ENCODE measurements around the gene FAM107A. TPM values are rescaled to one million over a fixed set of nuclear protein-coding genes. Genes with fewer than 3 reads are reported as not detected.

Gene FAM107A
- polyA plus RNA-seq, 2 donors = 6.3 to 7.2 TPM

DNA sequence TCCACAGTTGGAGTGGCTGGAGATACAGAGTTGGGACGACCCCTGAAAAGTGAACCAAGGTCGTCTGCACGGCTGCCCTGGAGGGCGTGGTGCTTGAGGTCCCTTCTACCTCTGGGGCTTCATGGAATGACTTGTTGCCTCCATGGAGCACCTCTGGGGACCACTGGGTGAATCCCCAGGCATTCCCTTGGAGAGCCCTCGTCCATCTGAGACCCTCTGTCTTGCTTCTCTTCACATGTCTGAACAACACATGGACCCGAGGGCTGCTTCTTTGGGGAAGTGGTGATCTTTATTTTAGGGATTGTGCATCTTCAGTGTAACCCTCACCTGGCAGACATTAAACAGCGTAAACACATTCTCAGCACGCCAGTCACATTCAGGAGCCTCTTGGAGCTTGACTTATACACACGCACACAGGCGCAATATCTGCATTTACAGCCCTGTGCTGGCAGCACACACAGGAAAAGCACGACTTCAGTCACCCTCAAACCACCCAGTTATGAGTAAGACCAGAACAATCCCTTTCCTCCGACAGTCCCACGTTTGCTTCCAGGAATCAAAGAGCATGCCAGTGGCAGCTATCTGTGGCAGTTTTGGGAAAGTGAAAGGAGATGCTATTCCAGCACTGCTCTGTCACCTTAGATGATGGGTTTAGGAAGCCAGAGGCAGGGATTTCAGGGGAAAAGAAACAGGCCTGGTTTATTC is 12.6 kb downstream of the FAM107A start:
- Histone ChIP-seq H3K4me3 (ENCODE audit: low read depth in 1 of 2, low read length in 2 of 2) (no peak overlapping the region), H3K36me3 (ENCODE audit: control insufficient read depth in 2 of 2, insufficient read depth in 2 of 2, low read length in 1 of 2) (peaks cover 0 to 7% of the 10 kb centered on the region in 2 donors), H3K27ac (ENCODE audit: low read depth in 2 of 2, low read length in 1 of 2) (no peak overlapping the region), H3K4me1 (ENCODE audit: control insufficient read depth in 2 of 2, insufficient read depth in 2 of 2, low read length in 1 of 2) (peaks cover 0 to 7% of the 10 kb centered on the region in 2 donors), H3K9me3 (ENCODE audit: control insufficient read depth in 2 of 2, insufficient read depth in 1 of 2, low read depth in 1 of 2, low read length in 1 of 2) (no peaks in the 10 kb centered on the region), H3K27me3 (ENCODE audit: control insufficient read depth in 1 of 2, insufficient read depth in 2 of 2, low read length in 2 of 2) (no peaks in the 10 kb centered on the region)
- 62 to 67% methylated on average over 13 of the region's 13 CpGs for WGBS, 2 donors

DNA sequence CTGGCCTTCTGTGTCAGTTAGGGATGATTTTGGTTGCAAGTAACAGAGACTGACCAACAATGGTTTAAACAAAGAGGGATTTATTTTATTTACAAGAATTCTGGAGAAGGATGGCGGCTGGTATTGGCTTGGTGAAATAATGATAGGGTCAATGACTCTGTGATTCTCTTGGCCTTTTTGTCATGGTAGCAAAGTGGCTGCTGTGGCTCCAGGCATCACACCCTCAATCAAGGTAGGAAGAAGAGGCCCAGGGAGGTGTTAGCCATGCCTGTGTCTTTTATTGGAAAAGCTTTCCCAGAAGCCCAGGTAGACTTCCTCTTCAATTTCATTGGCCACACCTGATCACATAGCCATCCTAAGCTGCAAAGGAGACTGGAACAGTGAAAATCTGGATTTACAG is 13.1 kb downstream of the FAM107A start:
- Histone ChIP-seq H3K4me3 (ENCODE audit: low read depth in 1 of 2, low read length in 2 of 2) (no peak overlapping the region), H3K36me3 (ENCODE audit: control insufficient read depth in 2 of 2, insufficient read depth in 2 of 2, low read length in 1 of 2) (peaks cover 0 to 7% of the 10 kb centered on the region in 2 donors), H3K27me3 (ENCODE audit: control insufficient read depth in 1 of 2, insufficient read depth in 2 of 2, low read length in 2 of 2) (no peaks in the 10 kb centered on the region), H3K27ac (ENCODE audit: low read depth in 2 of 2, low read length in 1 of 2) (no peak overlapping the region), H3K9me3 (ENCODE audit: control insufficient read depth in 2 of 2, insufficient read depth in 1 of 2, low read depth in 1 of 2, low read length in 1 of 2) (no peaks in the 10 kb centered on the region), H3K4me1 (ENCODE audit: control insufficient read depth in 2 of 2, insufficient read depth in 2 of 2, low read length in 1 of 2) (peaks cover 0 to 7% of the 10 kb centered on the region in 2 donors)
- 92 to 100% methylated on average over 1 of the region's 1 CpG for WGBS, 2 donors

DNA sequence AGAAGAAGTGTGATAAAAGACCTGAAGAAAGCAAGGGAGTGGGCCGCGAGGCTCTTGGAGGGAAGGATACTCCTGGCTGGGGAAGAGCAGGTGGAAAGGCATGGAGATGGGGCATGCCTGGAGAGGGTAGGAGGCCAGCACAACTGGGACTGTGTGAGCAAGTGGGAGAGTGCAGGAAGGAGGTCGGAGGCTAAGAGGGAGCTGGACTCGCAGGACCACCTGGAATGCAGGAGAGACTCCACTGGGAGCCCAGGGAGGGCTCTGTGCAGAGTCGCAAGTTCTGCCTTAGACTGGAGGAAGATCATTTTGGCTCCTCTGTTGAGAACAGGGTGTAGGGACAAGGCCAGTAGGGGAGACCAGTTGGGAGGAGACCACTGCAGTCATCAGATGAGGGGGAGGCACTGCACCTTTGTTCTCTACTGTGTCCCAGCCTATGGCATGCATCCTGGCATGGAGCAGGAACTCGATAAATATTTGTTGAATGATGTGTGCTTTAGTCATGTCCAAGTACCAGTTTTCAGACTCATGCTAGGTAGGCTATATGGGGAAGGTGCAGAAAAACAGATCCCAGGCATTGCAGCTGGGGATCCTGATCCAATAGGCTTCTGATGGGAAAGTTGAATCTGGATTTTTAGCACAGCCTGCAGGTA is 13.7 kb downstream of the FAM107A start:
- peaks cover 0 to 7% of the 10 kb centered on the region in 2 donors for H3K36me3 ChIP-seq (ENCODE audit: control insufficient read depth in 2 of 2, insufficient read depth in 2 of 2, low read length in 1 of 2)
- H3K27ac ChIP-seq (ENCODE audit: low read depth in 2 of 2, low read length in 1 of 2) = no peak overlapping the region
- no peaks in the 10 kb centered on the region for H3K9me3 ChIP-seq (ENCODE audit: control insufficient read depth in 2 of 2, insufficient read depth in 1 of 2, low read depth in 1 of 2, low read length in 1 of 2)
- no peaks in the 10 kb centered on the region for H3K27me3 ChIP-seq (ENCODE audit: control insufficient read depth in 1 of 2, insufficient read depth in 2 of 2, low read length in 2 of 2)
- H3K4me1 ChIP-seq (ENCODE audit: control insufficient read depth in 2 of 2, insufficient read depth in 2 of 2, low read length in 1 of 2) = peaks cover 0 to 4% of the 10 kb centered on the region in 2 donors
- 80 to 92% methylated on average over 6 of the region's 6 CpGs for WGBS, 2 donors
- H3K4me3 ChIP-seq (ENCODE audit: low read depth in 1 of 2, low read length in 2 of 2) = no peak overlapping the region

DNA sequence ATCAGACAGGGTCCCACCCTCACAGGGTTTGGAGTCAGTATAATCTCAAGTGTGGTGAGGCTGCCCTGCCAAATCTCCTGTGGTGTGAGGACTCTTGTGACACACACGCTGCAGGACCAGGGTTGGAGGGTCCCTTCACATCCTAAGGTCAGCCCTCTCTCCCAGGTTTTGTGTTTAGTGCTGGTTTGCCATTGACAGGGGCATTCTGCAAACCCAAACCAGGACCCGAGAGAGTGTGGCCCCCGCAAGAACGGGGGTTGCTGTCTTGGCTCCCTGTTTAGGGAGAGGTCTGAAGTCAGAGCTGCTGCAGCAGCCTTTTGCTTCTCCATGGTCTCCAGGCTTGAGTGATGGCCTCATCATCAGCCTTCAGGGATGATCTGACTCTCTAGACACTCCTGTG is 14.7 kb downstream of the FAM107A start:
- peaks cover 0 to 4% of the 10 kb centered on the region in 2 donors for H3K4me1 ChIP-seq (ENCODE audit: control insufficient read depth in 2 of 2, insufficient read depth in 2 of 2, low read length in 1 of 2)
- no peak overlapping the region for H3K27ac ChIP-seq (ENCODE audit: low read depth in 2 of 2, low read length in 1 of 2)
- peaks cover 0 to 7% of the 10 kb centered on the region in 2 donors for H3K36me3 ChIP-seq (ENCODE audit: control insufficient read depth in 2 of 2, insufficient read depth in 2 of 2, low read length in 1 of 2)
- H3K4me3 ChIP-seq (ENCODE audit: low read depth in 1 of 2, low read length in 2 of 2) = no peak overlapping the region
- H3K9me3 ChIP-seq (ENCODE audit: control insufficient read depth in 2 of 2, insufficient read depth in 1 of 2, low read depth in 1 of 2, low read length in 1 of 2) = no peaks in the 10 kb centered on the region
- no peaks in the 10 kb centered on the region for H3K27me3 ChIP-seq (ENCODE audit: control insufficient read depth in 1 of 2, insufficient read depth in 2 of 2, low read length in 2 of 2)
- WGBS, 2 donors = 91% methylated on average over 4 of the region's 4 CpGs

DNA sequence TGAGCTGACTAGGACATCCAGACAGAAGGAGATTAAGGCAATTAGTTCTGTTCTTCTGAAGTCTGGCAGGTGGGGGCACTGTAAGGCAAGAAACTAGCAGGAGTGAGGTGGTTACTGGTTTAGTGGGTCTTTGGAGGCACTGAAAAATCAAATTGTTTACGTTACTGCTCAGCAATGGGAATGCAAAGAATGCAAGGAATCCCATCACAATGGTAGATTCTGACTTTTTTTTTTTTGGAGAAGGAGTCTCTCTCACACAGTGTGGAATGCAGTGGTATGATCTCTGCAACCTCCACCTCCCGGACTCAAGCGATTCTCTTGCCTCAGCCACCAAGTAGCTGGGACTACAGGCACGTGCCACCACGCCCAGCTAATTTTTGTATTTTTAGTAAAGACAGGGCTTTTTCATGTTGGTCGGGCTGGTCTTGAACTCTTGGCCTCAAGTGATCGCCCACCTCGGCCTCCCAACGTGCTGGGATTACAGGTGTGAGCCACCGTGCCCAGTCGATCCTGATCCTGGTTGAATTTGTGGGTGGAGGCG is 16.4 kb downstream of the FAM107A start:
- whole genome bisulfite sequencing, 2 donors = 82 to 83% methylated on average over 12 of the region's 12 CpGs
- Histone ChIP-seq H3K4me1 (ENCODE audit: control insufficient read depth in 2 of 2, insufficient read depth in 2 of 2, low read length in 1 of 2) (peaks cover 0 to 9% of the 10 kb centered on the region in 2 donors), H3K27ac (ENCODE audit: low read depth in 2 of 2, low read length in 1 of 2) (no peak overlapping the region), H3K27me3 (ENCODE audit: control insufficient read depth in 1 of 2, insufficient read depth in 2 of 2, low read length in 2 of 2) (no peaks in the 10 kb centered on the region), H3K4me3 (ENCODE audit: low read depth in 1 of 2, low read length in 2 of 2) (no peak overlapping the region), H3K9me3 (ENCODE audit: control insufficient read depth in 2 of 2, insufficient read depth in 1 of 2, low read depth in 1 of 2, low read length in 1 of 2) (no peaks in the 10 kb centered on the region), H3K36me3 (ENCODE audit: control insufficient read depth in 2 of 2, insufficient read depth in 2 of 2, low read length in 1 of 2) (no peaks in the 10 kb centered on the region)

DNA sequence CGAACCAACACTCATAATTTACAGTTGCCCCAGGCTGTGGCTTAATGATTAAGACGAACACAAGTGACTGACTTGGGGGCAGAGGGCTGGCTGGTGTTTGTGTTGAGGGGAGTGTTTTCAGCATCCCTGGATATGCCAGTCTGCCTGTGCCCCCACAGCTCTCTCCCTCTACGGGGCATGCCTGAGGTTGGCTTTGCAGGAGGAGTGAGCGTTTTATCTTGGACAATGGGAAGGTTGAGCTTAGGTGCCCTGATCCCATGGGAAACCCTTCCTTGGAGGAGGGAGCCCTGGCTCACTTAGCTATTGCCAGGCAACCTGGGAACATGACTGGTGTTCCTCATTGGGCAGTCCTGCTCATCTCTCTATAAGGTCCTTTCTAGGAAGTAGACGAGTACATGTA is 17.6 kb downstream of the FAM107A start:
- Histone ChIP-seq H3K27me3 (ENCODE audit: control insufficient read depth in 1 of 2, insufficient read depth in 2 of 2, low read length in 2 of 2) (no peaks in the 10 kb centered on the region), H3K4me3 (ENCODE audit: low read depth in 1 of 2, low read length in 2 of 2) (no peak overlapping the region), H3K4me1 (ENCODE audit: control insufficient read depth in 2 of 2, insufficient read depth in 2 of 2, low read length in 1 of 2) (peaks cover 0 to 5% of the 10 kb centered on the region in 2 donors), H3K9me3 (ENCODE audit: control insufficient read depth in 2 of 2, insufficient read depth in 1 of 2, low read depth in 1 of 2, low read length in 1 of 2) (no peaks in the 10 kb centered on the region), H3K36me3 (ENCODE audit: control insufficient read depth in 2 of 2, insufficient read depth in 2 of 2, low read length in 1 of 2) (no peaks in the 10 kb centered on the region), H3K27ac (ENCODE audit: low read depth in 2 of 2, low read length in 1 of 2) (no peak overlapping the region)
- 88 to 91% methylated on average over 5 of the region's 5 CpGs for WGBS, 2 donors

DNA sequence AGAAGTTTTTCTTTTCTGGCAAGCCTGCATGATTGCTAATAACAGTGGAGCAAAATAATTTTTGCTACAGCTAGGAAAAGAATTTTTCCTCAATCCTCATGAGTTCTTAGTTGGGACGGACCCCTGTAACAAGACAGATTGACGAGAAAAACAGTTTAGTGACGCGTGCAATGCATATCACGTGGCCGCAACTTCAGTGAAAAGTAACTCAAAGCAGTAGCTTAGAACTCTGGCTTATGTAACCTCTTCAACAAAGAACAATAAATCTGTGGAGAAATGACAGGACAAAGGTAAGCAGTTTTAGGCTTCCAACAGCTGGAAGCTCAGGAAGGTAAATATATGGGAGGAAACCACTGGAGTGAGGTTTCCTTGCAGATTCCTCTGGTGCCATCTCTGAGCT is 19.7 kb downstream of the FAM107A start:
- Histone ChIP-seq H3K4me3 (ENCODE audit: low read depth in 1 of 2, low read length in 2 of 2) (no peak overlapping the region), H3K36me3 (ENCODE audit: control insufficient read depth in 2 of 2, insufficient read depth in 2 of 2, low read length in 1 of 2) (no peaks in the 10 kb centered on the region), H3K4me1 (ENCODE audit: control insufficient read depth in 2 of 2, insufficient read depth in 2 of 2, low read length in 1 of 2) (peaks cover 0 to 5% of the 10 kb centered on the region in 2 donors), H3K27ac (ENCODE audit: low read depth in 2 of 2, low read length in 1 of 2) (no peak overlapping the region), H3K27me3 (ENCODE audit: control insufficient read depth in 1 of 2, insufficient read depth in 2 of 2, low read length in 2 of 2) (no peaks in the 10 kb centered on the region), H3K9me3 (ENCODE audit: control insufficient read depth in 2 of 2, insufficient read depth in 1 of 2, low read depth in 1 of 2, low read length in 1 of 2) (no peaks in the 10 kb centered on the region)
- WGBS, 2 donors = 75 to 82% methylated on average over 6 of the region's 6 CpGs

DNA sequence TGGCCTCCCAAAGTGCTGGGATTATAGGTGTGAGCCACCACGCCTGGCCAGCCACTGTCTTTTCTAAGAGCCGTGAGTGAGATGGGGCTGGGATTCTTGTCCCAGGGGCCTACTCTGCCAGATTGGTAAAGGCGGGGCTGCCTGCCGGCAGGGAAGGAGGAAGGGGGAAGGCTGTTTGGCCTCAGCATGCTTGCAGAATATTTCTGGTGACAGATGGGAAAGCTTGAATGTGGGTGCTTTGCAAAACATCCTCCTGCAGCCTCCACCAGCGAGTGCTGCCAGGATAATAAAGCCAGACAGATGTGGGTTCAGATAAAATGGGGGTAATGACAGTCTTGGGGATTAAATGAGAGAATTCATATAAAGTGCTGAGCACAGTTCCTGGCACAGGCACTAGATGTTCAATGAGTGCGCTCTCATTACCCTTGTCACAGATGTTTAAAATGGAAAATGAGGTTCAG is 20.4 kb downstream of the FAM107A start:
- H3K9me3 ChIP-seq (ENCODE audit: control insufficient read depth in 2 of 2, insufficient read depth in 1 of 2, low read depth in 1 of 2, low read length in 1 of 2) = no peaks in the 10 kb centered on the region
- H3K27me3 ChIP-seq (ENCODE audit: control insufficient read depth in 1 of 2, insufficient read depth in 2 of 2, low read length in 2 of 2) = no peaks in the 10 kb centered on the region
- 44 to 53% methylated on average over 6 of the region's 6 CpGs for WGBS, 2 donors
- no peak overlapping the region for H3K27ac ChIP-seq (ENCODE audit: low read depth in 2 of 2, low read length in 1 of 2)
- no peaks in the 10 kb centered on the region for H3K36me3 ChIP-seq (ENCODE audit: control insufficient read depth in 2 of 2, insufficient read depth in 2 of 2, low read length in 1 of 2)
- peaks cover 0 to 5% of the 10 kb centered on the region in 2 donors for H3K4me1 ChIP-seq (ENCODE audit: control insufficient read depth in 2 of 2, insufficient read depth in 2 of 2, low read length in 1 of 2)
- no peak overlapping the region for H3K4me3 ChIP-seq (ENCODE audit: low read depth in 1 of 2, low read length in 2 of 2)

DNA sequence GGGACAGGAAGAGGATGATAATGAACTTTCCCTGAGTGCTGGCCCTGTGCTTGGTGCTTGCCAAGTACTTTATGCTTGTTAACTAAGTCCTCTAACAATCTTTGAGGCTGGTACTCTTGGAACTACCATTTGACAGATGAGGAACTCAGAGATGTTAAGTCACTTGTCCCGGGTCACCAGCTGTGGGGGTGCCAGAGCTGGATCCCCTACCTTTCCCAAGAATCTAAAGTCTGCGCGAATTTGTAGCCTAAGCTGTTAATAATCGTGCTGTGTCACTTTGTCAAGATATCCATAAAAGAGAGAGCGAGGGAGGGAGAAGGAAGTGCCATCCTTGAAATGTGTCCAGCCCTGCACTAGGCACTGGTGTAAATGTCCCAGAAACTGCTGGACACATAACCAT is 21.2 kb downstream of the FAM107A start:
- no peaks in the 10 kb centered on the region for H3K36me3 ChIP-seq (ENCODE audit: control insufficient read depth in 2 of 2, insufficient read depth in 2 of 2, low read length in 1 of 2)
- no peak overlapping the region for H3K4me3 ChIP-seq (ENCODE audit: low read depth in 1 of 2, low read length in 2 of 2)
- no peaks in the 10 kb centered on the region for H3K27me3 ChIP-seq (ENCODE audit: control insufficient read depth in 1 of 2, insufficient read depth in 2 of 2, low read length in 2 of 2)
- H3K9me3 ChIP-seq (ENCODE audit: control insufficient read depth in 2 of 2, insufficient read depth in 1 of 2, low read depth in 1 of 2, low read length in 1 of 2) = no peaks in the 10 kb centered on the region
- H3K4me1 ChIP-seq (ENCODE audit: control insufficient read depth in 2 of 2, insufficient read depth in 2 of 2, low read length in 1 of 2) = peaks cover 0 to 5% of the 10 kb centered on the region in 2 donors
- WGBS, 2 donors = 93 to 94% methylated on average over 5 of the region's 5 CpGs
- H3K27ac ChIP-seq (ENCODE audit: low read depth in 2 of 2, low read length in 1 of 2) = no peak overlapping the region
